A549 (cell line): ENCODE data around the gene TSPAN5. TPM values are rescaled to one million over a fixed set of nuclear protein-coding genes. Genes with fewer than 3 reads are reported as not detected.

ENCODE experiments used
- ATAC-seq, 2 experiments: fragments of 200-7000 bp in 1 of 2; fragments of >200 bp in 1 of 2; cut with Nextera tagmentation in 1 of 2; cut with Tn5 transposase in 1 of 2; 3 replicates each; pipeline versions ENCODE4 v1.8.0 to v1.9.1; 2018 to 2020; ENCODE audit warnings: mild to moderate bottlenecking in 1 of 2, moderate library complexity in 1 of 2
- CTCF ChIA-PET: fragments of 300-600 bp; sonication (Branson Sonifier 250); formaldehyde crosslinking; extraction: SDS; loops from one replicate; lab custom pipeline; 2021; ENCODE audit warnings: antibody characterized with exemption, inconsistent platforms; lab: Yijun Ruan, JAX
- POLR2A ChIA-PET: fragments of 350-600 bp; formaldehyde crosslinking; extraction: SDS; loops from one replicate; lab custom pipeline; 2021; ENCODE audit warnings: antibody characterized with exemption, inconsistent platforms; lab: Yijun Ruan, JAX
- DNase-seq, 2 experiments: peaks; one replicate each; pipeline versions ENCODE4 v3.0.0 to v3.0.0-alpha.2; 2011 to 2016; ENCODE audit warnings: low read depth in 1 of 2, low spot score in 1 of 2
- FAIRE-seq: peaks from 2 replicates; lab custom pipeline; 2011; peaks lifted over from hg19 to GRCh38; lab: Jason Lieb, UNC
- H3K27ac ChIP-seq, 2 experiments: fragments of >200 bp; sonication (Bioruptor Twin); formaldehyde crosslinking; 3 replicates each; pipeline ENCODE4 v1.5.1; 2016 to 2017
- H3K4me1 ChIP-seq: fragments of >200 bp; sonication (Bioruptor Twin); formaldehyde crosslinking; 3 replicates; pipeline ENCODE4 v1.6.1; 2016
- H3K4me2 ChIP-seq: fragments of >200 bp; sonication (Bioruptor Twin); formaldehyde crosslinking; 3 replicates; pipeline ENCODE4 v1.6.1; 2016
- H3K4me3 ChIP-seq: fragments of >200 bp; sonication (Bioruptor Twin); formaldehyde crosslinking; 3 replicates; pipeline ENCODE4 v1.5.1; 2016
- H3K9me3 ChIP-seq: fragments of >200 bp; sonication (Bioruptor Twin); formaldehyde crosslinking; 3 replicates; pipeline ENCODE4 v1.6.1; 2016
- BCL3 ChIP-seq: fragments of >200 bp; sonication (Bioruptor Twin); formaldehyde crosslinking; IDR thresholded peaks from 3 replicates; pipeline ENCODE4 v1.6.1; 2016
- CEBPB ChIP-seq, 2 experiments: fragments of >200 bp in 1 of 2; sonication (Bioruptor Twin) in 1 of 2; formaldehyde crosslinking in 1 of 2; IDR thresholded peaks; 2 replicates each; pipeline ENCODE4 v1.6.1; 2012 to 2016
- CHD4 ChIP-seq: fragments of 200-600 bp; sonication (generic); IDR thresholded peaks from 2 replicates; pipeline ENCODE4 v1.6.1; 2016; ENCODE audit warnings: antibody characterized with exemption, mild to moderate bottlenecking, borderline replicate concordance
- CTCF ChIP-seq: fragments of >200 bp; sonication (Bioruptor Twin); formaldehyde crosslinking; IDR thresholded peaks from 3 replicates; pipeline ENCODE4 v1.5.1; 2016
- FOSB ChIP-seq: fragments of 250-450 bp; sonication (Bioruptor Pico); IDR thresholded peaks from 2 replicates; pipeline ENCODE4 v1.5.0; 2020; ENCODE audit warnings: mild to moderate bottlenecking, moderate library complexity
- HOXA7 ChIP-seq: fragments of 250-450 bp; sonication (Bioruptor Pico); IDR thresholded peaks from 2 replicates; pipeline ENCODE4 v1.5.0; 2020; ENCODE audit warnings: mild to moderate bottlenecking, moderate library complexity
- JUN ChIP-seq, 2 experiments: fragments of >200 bp; sonication (Bioruptor Twin); formaldehyde crosslinking; IDR thresholded peaks; 2 replicates in 1 of 2; 3 replicates in 1 of 2; pipeline ENCODE4 v1.6.1; 2016 to 2017
- JUNB ChIP-seq: fragments of >200 bp; sonication (Bioruptor Twin); formaldehyde crosslinking; IDR thresholded peaks from 2 replicates; pipeline ENCODE4 v1.6.1; 2016
- KDM1A ChIP-seq: fragments of 200-600 bp; sonication (generic); IDR thresholded peaks from 2 replicates; pipeline ENCODE4 v1.6.1; 2016; ENCODE audit warnings: low read depth, mild to moderate bottlenecking
- KDM5A ChIP-seq: fragments of 200-600 bp; sonication (generic); IDR thresholded peaks from 2 replicates; pipeline ENCODE4 v1.6.1; 2016; ENCODE audit warnings: antibody characterized with exemption, mild to moderate bottlenecking
- MAFK ChIP-seq: fragments of 450-650 bp; IDR thresholded peaks from 2 replicates; pipeline ENCODE4 v1.6.1; 2014; ENCODE audit not compliant: partially characterized antibody
- MAX ChIP-seq: IDR thresholded peaks from 2 replicates; pipeline ENCODE4 v1.6.1; 2012
- MAZ ChIP-seq: fragments of 150-350 bp; IDR thresholded peaks from 2 replicates; pipeline ENCODE4 v1.6.1; 2014; ENCODE audit warnings: antibody characterized with exemption, low read depth, low read length, borderline replicate concordance
- MYC ChIP-seq: IDR thresholded peaks from 2 replicates; pipeline ENCODE4 v1.6.1; 2012; ENCODE audit warnings: mild to moderate bottlenecking, inconsistent platforms, low read length, improper control_type of control experiment, borderline replicate concordance
- NPAS2 ChIP-seq: fragments of 250-450 bp; sonication (Bioruptor Pico); IDR thresholded peaks from 2 replicates; pipeline ENCODE4 v1.8.0; 2022; ENCODE audit warnings: mild to moderate bottlenecking, moderate library complexity, borderline replicate concordance
- PHF8 ChIP-seq: fragments of 200-600 bp; sonication (generic); IDR thresholded peaks from 2 replicates; pipeline ENCODE4 v1.6.1; 2016; ENCODE audit warnings: low read depth, mild to moderate bottlenecking, antibody characterized with exemption, moderate library complexity, borderline replicate concordance
- RAD21 ChIP-seq, 2 experiments: fragments of >200 bp in 1 of 2; sonication (Bioruptor Twin) in 1 of 2; formaldehyde crosslinking in 1 of 2; IDR thresholded peaks in 1 of 2; conservative IDR thresholded peaks in 1 of 2; 2 replicates in 1 of 2; 3 replicates in 1 of 2; pipeline ENCODE4 v1.6.1; 2012 to 2018; ENCODE audit warnings: inconsistent platforms in 1 of 2
- RARB ChIP-seq: fragments of 250-450 bp; sonication (Bioruptor Pico); IDR thresholded peaks from 2 replicates; pipeline ENCODE4 v1.8.0; 2021; ENCODE audit warnings: mild to moderate bottlenecking, moderate library complexity
- RCOR1 ChIP-seq: fragments of 150-350 bp; IDR thresholded peaks from 2 replicates; pipeline ENCODE4 v1.6.1; 2014; ENCODE audit warnings: antibody characterized with exemption, low read length, low read depth
- SREBF2 ChIP-seq: fragments of 450-650 bp; IDR thresholded peaks from 2 replicates; pipeline ENCODE4 v1.6.1; 2014; ENCODE audit warnings: mild to moderate bottlenecking, moderate library complexity
- TFCP2L1 ChIP-seq: fragments of 250-450 bp; sonication (Bioruptor Pico); IDR thresholded peaks from 2 replicates; pipeline ENCODE4 v1.5.0; 2021; ENCODE audit warnings: mild to moderate bottlenecking
- ZC3H11A ChIP-seq: fragments of 450-650 bp; IDR thresholded peaks from 2 replicates; pipeline ENCODE4 v1.6.1; 2014; ENCODE audit warnings: antibody characterized with exemption, mild to moderate bottlenecking
- ZSCAN20 ChIP-seq: fragments of 250-450 bp; sonication (Bioruptor Pico); IDR thresholded peaks from 2 replicates; pipeline ENCODE4 v1.8.0; 2022; ENCODE audit warnings: mild to moderate bottlenecking, moderate library complexity
- WGBS: methylation state at CpG from one replicate; pipeline ENCODE4 v1.1.6; 2017; ENCODE audit errors: missing lambda C conversion rate; 5-methylcytosine and 5-hydroxymethylcytosine counted together
- polyA plus RNA-seq, 4 experiments: library from polyadenylated mRNA; depleted of rRNA in 3 of 4; stranded (reverse); fragments of >200 nt; fragmentation: RNase III in 1 of 4; extraction: RNeasy Plus Mini Kit Qiagen cat#74134 plus additional on column Dnase treatment in 1 of 4; gene quantifications; 2 replicates in 3 of 4; 3 replicates in 1 of 4; pipeline ENCODE4 v1.2.3, GENCODE V29; 2011 to 2017

TSPAN5 gene
- polyA plus RNA-seq, 2 of the 4 experiments (the other 2 are of a cell fraction) = 9.5 to 12.4 TPM

GRCh38 chr4:98508248-98508647 lies 150.2 kb downstream of the TSPAN5 start:
- FAIRE-seq = no peak
- H3K27ac ChIP-seq = no peak overlapping the region

GRCh38 chr4:98507299-98507698 lies 151.1 kb downstream of the TSPAN5 start:
- TF ChIP-seq KDM5A (no peak), JUN (IDR thresholded peaks at IDR 0.05) (no peak), MAFK (peak; percentile 48), NPAS2 (no peak), RARB (CRISPR knock-in tag) (no peak)
- 69% methylated on average over 3 of the region's 3 CpGs for WGBS
- H3K4me2 ChIP-seq = no peak overlapping the region
- no peak for FAIRE-seq
- CTCF ChIA-PET = no interaction called here
- H3K27ac ChIP-seq = no peak overlapping the region
- ATAC-seq = no peak
- DNase-seq = no peak
- H3K4me3 ChIP-seq = no peak overlapping the region
- POLR2A ChIA-PET = no interaction called here
- H3K9me3 ChIP-seq = no peaks in the 10 kb centered on the region
- H3K4me1 ChIP-seq = peaks cover 14% of the 10 kb centered on the region

More at GRCh38 chr4:98508248-98508647, 150.2 kb downstream of the TSPAN5 start:
- no peak for DNase-seq
- no peak for ATAC-seq
- ChIA-PET CTCF (no interaction called here), POLR2A (no interaction called here)
- WGBS = 92% methylated on average over 4 of the region's 4 CpGs
- H3K4me1 ChIP-seq = peaks cover 14% of the 10 kb centered on the region
- no peak overlapping the region for H3K4me2 ChIP-seq
- H3K4me3 ChIP-seq = no peak overlapping the region
- no peak for TF ChIP-seq MAZ
- no peak for TF ChIP-seq RAD21 (conservative IDR thresholded peaks at IDR 0.05 in 1 of 2, IDR thresholded peaks at IDR 0.05 in 1 of 2)
- no peak for TF ChIP-seq HOXA7
- no peaks in the 10 kb centered on the region for H3K9me3 ChIP-seq

- ChIA-PET CTCF (no interaction called here), POLR2A (no interaction called here)
- TF ChIP-seq SREBF2 (no peak), KDM1A (no peak), TFCP2L1 (CRISPR knock-in tag) (no peak), FOSB (CRISPR knock-in tag) (no peak), RARB (CRISPR knock-in tag) (no peak), PHF8 (no peak), JUNB (no peak), MYC (no peak), RAD21 (conservative IDR thresholded peaks at IDR 0.05 in 1 of 2, IDR thresholded peaks at IDR 0.05 in 1 of 2) (peak; percentile 28 to 34; a peak in 4 of 5 replicates), RCOR1 (no peak), CEBPB (IDR thresholded peaks at IDR 0.05) (no peak), BCL3 (no peak), CHD4 (no peak), ZSCAN20 (CRISPR knock-in tag) (no peak), ZC3H11A (no peak), MAX (no peak), CTCF (peak; percentile 31)
- WGBS = 58% methylated on average over 5 of the region's 5 CpGs
- H3K27ac ChIP-seq = 0 out of 6 replicates have a peak overlapping the region, but pooled peaks of 1 of the 2 experiments have one; percentile 21
- ATAC-seq = peak in 1 of 2 experiments; percentile 60; a peak in 3 of 6 replicates
- no peak overlapping the region for H3K4me2 ChIP-seq
- peaks cover 14% of the 10 kb centered on the region for H3K4me1 ChIP-seq
- no peak overlapping the region for H3K4me3 ChIP-seq
- FAIRE-seq = no peak
- H3K9me3 ChIP-seq = no peaks in the 10 kb centered on the region
- DNase-seq = peak in 1 of 2 experiments; percentile 8
Measured at GRCh38 chr4:98506462-98507132, 151.8 kb downstream of the TSPAN5 start.
